K562 (cell line): Measurements from ENCODE around the gene FEM1B. TPM values are rescaled to one million over a fixed set of nuclear protein-coding genes. Genes with fewer than 3 reads are reported as not detected.
"Not testable (repeated sequence)": the region's sequence is repeated elsewhere in the genome, so short reads cannot be mapped to it uniquely, and the experiment has no call there.

Experiments used
- ATAC-seq: fragments of 200-7000 bp; cut with Tn5 transposase; 3 replicates; pipeline ENCODE4 v1.9.1; 2020; ENCODE audit warnings: moderate library complexity
- BruUV-seq: library from RNA; stranded (reverse); fragments of 400-500 nt; replicated peaks from 2 replicates; lab custom pipeline; 2021; lab: Mats Ljungman, UMichigan
- CTCF ChIA-PET: fragments of 300-600 bp; formaldehyde crosslinking; extraction: SDS; loops from one replicate; lab custom pipeline; 2021; ENCODE audit warnings: low intra/inter-chr PET ratio; lab: Yijun Ruan, JAX
- POLR2A ChIA-PET: fragments of 300-600, 350-650 bp; sonication (Branson Sonifier 250); formaldehyde crosslinking; extraction: SDS; loops from one replicate; lab custom pipeline; 2021; ENCODE audit warnings: antibody characterized with exemption, inconsistent platforms; lab: Yijun Ruan, JAX
- DNase-seq, 4 experiments: peaks; one replicate each; pipeline versions ENCODE4 v3.0.0 to v3.0.0-alpha.2; 2011 to 2018; ENCODE audit warnings: low spot score in 3 of 4, mixed read lengths in 3 of 4; ENCODE audit errors: extremely low read depth in 1 of 4
- FAIRE-seq: peaks from 2 replicates; lab custom pipeline; 2011; peaks lifted over from hg19 to GRCh38; lab: Jason Lieb, UNC
- H2AFZ ChIP-seq: 2 replicates; pipeline ENCODE4 v1.6.0; 2011; ENCODE audit warnings: low read depth, low read length, control low read depth, inconsistent platforms
- H3K27ac ChIP-seq: fragments of 200-600 bp; 3 replicates; pipeline ENCODE4 v1.8.0; 2011; ENCODE audit warnings: low read depth, mild to moderate bottlenecking, control low read depth, inconsistent platforms, low read length, moderate library complexity, mixed read lengths; ENCODE audit errors: extremely low read depth
- H3K27me3 ChIP-seq, 2 experiments: fragments of 300-600 bp in 1 of 2; 2 replicates in 1 of 2; 3 replicates in 1 of 2; pipeline versions ENCODE4 v1.6.0 to v1.8.0; 2011; ENCODE audit warnings: inconsistent platforms in 2 of 2, low read length in 2 of 2, mild to moderate bottlenecking in 1 of 2, mixed read lengths in 1 of 2, moderate library complexity in 1 of 2; ENCODE audit not compliant: control insufficient read depth in 2 of 2, insufficient read depth in 2 of 2
- H3K36me3 ChIP-seq: fragments of 300-600 bp; 3 replicates; pipeline ENCODE4 v1.8.0; 2011; ENCODE audit warnings: mild to moderate bottlenecking, low read length, inconsistent platforms; ENCODE audit not compliant: control insufficient read depth, insufficient read depth
- H3K4me1 ChIP-seq, 2 experiments: fragments of 200-600 bp in 1 of 2; replicated peaks in 1 of 2; 2 replicates in 1 of 2; 3 replicates in 1 of 2; pipeline versions ENCODE4 v1.5.1 to v1.8.0; 2011; ENCODE audit warnings: inconsistent platforms in 2 of 2, low read length in 2 of 2, mild to moderate bottlenecking in 1 of 2, mixed read lengths in 1 of 2, moderate library complexity in 1 of 2; ENCODE audit not compliant: control insufficient read depth in 2 of 2, insufficient read depth in 2 of 2
- H3K4me2 ChIP-seq: 2 replicates; pipeline ENCODE4 v1.6.1; 2011; ENCODE audit warnings: low read length, control low read depth, inconsistent platforms, mixed read lengths; ENCODE audit not compliant: insufficient read depth
- H3K4me3 ChIP-seq: fragments of 200-600 bp; sonication (generic), shearing (Covaris generic); 2 replicates; pipeline ENCODE4 v1.5.1; 2016; ENCODE audit warnings: control low read depth, inconsistent platforms
- H3K79me2 ChIP-seq: fragments of 200-600 bp; 3 replicates; pipeline ENCODE4 v1.8.0; 2011; ENCODE audit warnings: low read length, inconsistent platforms; ENCODE audit not compliant: control insufficient read depth, insufficient read depth
- H3K9ac ChIP-seq, 2 experiments: 2 replicates each; pipeline versions ENCODE4 v1.6.0 to v1.6.1; 2011; ENCODE audit warnings: low read depth in 2 of 2, low read length in 2 of 2, control low read depth in 1 of 2, inconsistent platforms in 1 of 2, mild to moderate bottlenecking in 1 of 2, mixed read lengths in 1 of 2; ENCODE audit not compliant: insufficient read depth in 1 of 2
- H3K9me1 ChIP-seq: one replicate; pipeline ENCODE4 v1.6.0; 2011; ENCODE audit warnings: inconsistent platforms, mild to moderate bottlenecking, low read length, moderate library complexity; ENCODE audit not compliant: control insufficient read depth, insufficient read depth
- H3K9me3 ChIP-seq: replicated peaks from 2 replicates; pipeline ENCODE4 v1.5.1; 2011; ENCODE audit warnings: low read depth, low read length, inconsistent platforms; ENCODE audit not compliant: control insufficient read depth, insufficient read depth
- H4K20me1 ChIP-seq: replicated peaks from 2 replicates; pipeline ENCODE4 v1.6.1; 2011; ENCODE audit warnings: low read length, inconsistent platforms, mixed read lengths; ENCODE audit not compliant: control insufficient read depth, insufficient read depth
- ATF1 ChIP-seq, 2 experiments: fragments of 450-650 bp in 1 of 2; IDR thresholded peaks; 2 replicates each; pipeline ENCODE4 v1.6.1; 2016; ENCODE audit warnings: missing compliant biosample characterization in 1 of 2, missing genetic modification characterization in 1 of 2
- C11orf30 ChIP-seq: fragments of 450-650 bp; IDR thresholded peaks from 2 replicates; pipeline ENCODE4 v1.6.1; 2016; ENCODE audit warnings: low read depth, mild to moderate bottlenecking
- EWSR1 ChIP-seq: fragments of 450-650 bp; IDR thresholded peaks from 2 replicates; pipeline ENCODE4 v1.6.1; 2018; ENCODE audit warnings: borderline replicate concordance, mild to moderate bottlenecking, low read depth, moderate library complexity; ENCODE audit not compliant: partially characterized antibody
- FOXP1 ChIP-seq: sonication (generic); formaldehyde crosslinking; IDR thresholded peaks from 2 replicates; pipeline ENCODE4 v1.8.0; 2022; ENCODE audit warnings: mild to moderate bottlenecking, missing genetic modification reagents
- NFE2 ChIP-seq: IDR thresholded peaks from 2 replicates; pipeline ENCODE4 v1.6.1; 2014; ENCODE audit warnings: antibody characterized with exemption, low read depth
- RAD51 ChIP-seq: fragments of 450-650 bp; IDR thresholded peaks from 2 replicates; pipeline ENCODE4 v1.7.1; 2016; ENCODE audit warnings: low read depth, mild to moderate bottlenecking, borderline replicate concordance
- SRSF9 ChIP-seq: fragments of 200-400 bp; formaldehyde crosslinking; IDR thresholded peaks from 2 replicates; pipeline ENCODE4 v1.6.1; 2017; ENCODE audit warnings: low read depth, low read length, borderline replicate concordance
- U2AF2 ChIP-seq: fragments of 200-400 bp; formaldehyde crosslinking; optimal IDR thresholded peaks from 2 replicates; pipeline ENCODE3; 2017; ENCODE audit warnings: low read depth, mild to moderate bottlenecking, low read length
- WGBS: fragments of 100-300 bp; shearing (Covaris generic); methylation state at CpG from one replicate; pipeline ENCODE4 v1.1.6; 2016; ENCODE audit warnings: low coverage, mixed read lengths; ENCODE audit not compliant: insufficient coverage; ENCODE audit errors: missing lambda C conversion rate; 5-methylcytosine and 5-hydroxymethylcytosine counted together
- in situ Hi-C: fragments of 300-500 bp; cut with MboI; formaldehyde crosslinking; loops from 4 replicates; pipeline ENCODE4 v1.15.0; 2018; ENCODE audit warnings: inconsistent platforms, mixed read lengths
- intact Hi-C: fragments of 100-400 bp; cut with micrococcal nuclease; formaldehyde crosslinking; loops from 2 replicates; pipeline ENCODE4 v1.14.2; 2022
- polyA plus RNA-seq, 8 experiments: library from polyadenylated mRNA; depleted of rRNA in 4 of 8; stranded (reverse) in 5 of 8; unstranded in 3 of 8; fragments of >200 nt; fragmentation: Nextera tagmentation in 2 of 8; fragmentation: Illumina TruSeq in 1 of 8; extraction: Ambion mirVana in 2 of 8; extraction: Trizol in 1 of 8; gene quantifications; 2 replicates each; pipeline versions ENCODE4 v1.2.1 to v1.2.3, GENCODE V29; 2011 to 2014; ENCODE audit warnings: inconsistent platforms in 1 of 8, missing spikeins in 1 of 8
- total RNA-seq, 7 experiments: library from RNA; depleted of rRNA in 6 of 7; stranded (reverse); fragments of >200 nt in 6 of 7; fragmentation: Illumina TruSeq in 2 of 7; extraction: Trizol in 2 of 7; gene quantifications; 2 replicates each; pipeline versions ENCODE4 v1.2.1 to v1.2.3, GENCODE V29; 2011 to 2021; ENCODE audit warnings: low replicate concordance in 1 of 7
- TF ChIP-seq, protein P1 (sequence below): sonication (generic); formaldehyde crosslinking; IDR thresholded peaks from 2 replicates; pipeline ENCODE4 v1.8.1; 2023; ENCODE audit warnings: mild to moderate bottlenecking, missing genetic modification reagents, moderate library complexity
- TF ChIP-seq, protein P2 (sequence below): sonication (generic); formaldehyde crosslinking; IDR thresholded peaks from 2 replicates; pipeline ENCODE4 v1.8.0; 2022; ENCODE audit warnings: missing genetic modification reagents, mild to moderate bottlenecking, moderate library complexity, borderline replicate concordance

Gene FEM1B
- total and polyA plus RNA-seq, 9 of the 15 experiments (the other 6 are each of a cell fraction or from before 2014, with no cell fraction given), result 5.9 to 61.6 (median 20.1) TPM

DNA sequence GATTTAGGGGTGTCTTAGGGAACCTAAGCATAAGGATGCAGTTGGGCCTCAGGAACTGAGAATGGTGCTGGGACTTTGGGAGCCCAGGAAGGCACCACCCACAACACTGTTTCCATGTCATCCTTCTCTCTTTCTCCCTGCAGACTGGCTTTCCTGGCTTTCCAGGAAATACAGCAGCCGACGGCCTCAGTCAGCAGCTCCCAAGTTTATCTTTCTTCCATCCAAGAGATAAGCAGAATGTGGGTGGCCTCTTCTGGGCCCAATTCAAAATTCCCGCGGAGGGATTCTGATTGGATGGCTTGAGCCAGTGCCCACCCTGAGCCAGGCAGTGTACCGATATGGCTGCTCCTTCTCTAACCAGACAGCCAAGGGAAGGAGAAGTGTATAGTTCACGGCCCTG lies 43.5 kb upstream of the FEM1B start (continued):
- TF ChIP-seq ATF1 (CRISPR knock-in tag; IDR thresholded peaks at IDR 0.05) (no peak), ATF1 (tag; IDR thresholded peaks at IDR 0.05) (no peak)
- TF ChIP-seq, all 486 proteins: peak for 6

DNA sequence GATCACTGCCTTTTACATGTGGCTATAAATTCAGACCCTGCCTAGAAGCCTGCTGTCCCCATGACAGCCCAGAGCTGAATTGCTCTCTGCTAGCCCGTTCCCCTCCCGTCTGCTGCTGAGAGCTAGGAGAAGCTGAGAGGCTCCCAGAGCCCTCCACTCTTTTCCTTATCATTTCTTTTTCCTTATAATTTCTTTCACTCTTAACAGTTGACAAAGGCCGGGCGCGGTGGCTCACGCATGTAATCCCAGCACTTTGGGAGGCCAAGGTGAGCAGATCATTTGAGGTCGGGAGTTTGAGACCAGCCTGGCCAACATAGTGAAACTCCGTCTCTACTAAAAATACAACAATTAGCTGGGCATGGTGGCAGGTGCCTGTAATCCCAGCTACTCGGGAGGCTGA lies 43.0 kb upstream of the FEM1B start:
- POLR2A ChIA-PET, result interaction anchor here (2.2 kb wide), 1 partner anchor 19 kb away, joined by 8 read pairs; no protein-coding TSS in a partner anchor
- H3K4me3 ChIP-seq, H3K27me3 ChIP-seq, intact Hi-C loops, H3K36me3 ChIP-seq, DNase-seq, ATAC-seq, H4K20me1 ChIP-seq, H3K9me1 ChIP-seq, H3K9me3 ChIP-seq, FAIRE-seq, in situ Hi-C loops, H3K79me2 ChIP-seq, BruUV-seq, H3K27ac ChIP-seq: not testable (repeated sequence)
- CTCF ChIA-PET, result interaction anchor here (0.6 kb wide), 1 partner anchor 641 kb away, joined by 3 read pairs; no protein-coding TSS in a partner anchor
- peak overlapping the region; percentile 57 for H3K4me2 ChIP-seq
- WGBS, result 73% methylated on average over 9 of the region's 9 CpGs
- H3K4me1 ChIP-seq, result peaks cover 20 to 24% of the 10 kb centered on the region in 2 experiments
- 0 out of 4 replicates have a peak overlapping the region, but pooled peaks have one; percentile 1 for H3K9ac ChIP-seq
- H2AFZ ChIP-seq, result peak overlapping the region; percentile 71

DNA sequence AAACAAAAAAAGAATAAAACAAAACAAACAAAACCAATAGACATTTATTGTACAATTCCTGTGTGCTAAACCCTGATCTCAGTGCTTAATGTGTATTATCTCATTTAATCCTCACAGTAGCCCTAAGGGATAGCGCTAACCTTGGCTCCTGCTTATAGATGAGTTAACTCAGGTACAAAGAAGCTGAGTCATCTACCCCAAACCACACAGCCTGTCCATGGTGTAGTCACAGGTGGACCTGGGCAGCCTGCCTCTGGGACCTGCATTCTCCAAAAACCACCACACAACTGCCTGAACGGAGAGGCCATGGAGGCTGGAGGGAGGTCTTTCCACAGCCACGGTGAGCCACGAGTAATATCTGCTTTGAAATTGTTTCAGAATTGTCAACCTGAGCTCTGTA lies 42.5 kb upstream of the FEM1B start:
- Histone ChIP-seq H3K4me3 (no peak overlapping the region), H3K79me2 (no peaks in the 10 kb centered on the region), H3K9me3 (no peaks in the 10 kb centered on the region), H4K20me1 (no peaks in the 10 kb centered on the region), H3K27me3 (no peaks in the 10 kb centered on the region), H3K27ac (no peak overlapping the region), H3K36me3 (no peaks in the 10 kb centered on the region), H3K9me1 (no peaks in the 10 kb centered on the region), H3K9ac (0 out of 4 replicates have a peak overlapping the region, but pooled peaks of 1 of the 2 experiments have one; percentile 18), H2AFZ (peak overlapping the region; percentile 44), H3K4me1 (peaks cover 18 to 20% of the 10 kb centered on the region in 2 experiments), H3K4me2 (no peak overlapping the region)
- FAIRE-seq, result no peak
- no TSS peak for BruUV-seq
- ATAC-seq, result peak; percentile 31; the same call in 1 of the 3 replicates
- no peak for DNase-seq
- ChIA-PET CTCF (interaction anchor here (0.6 kb wide), 1 partner anchor 641 kb away, joined by 3 read pairs; no protein-coding TSS in a partner anchor), POLR2A (interaction anchor here (2.2 kb wide), 1 partner anchor 18 kb away, joined by 8 read pairs; no protein-coding TSS in a partner anchor)
- 47% methylated on average over 4 of the region's 4 CpGs for WGBS
- in situ Hi-C loops (no loop called here), intact Hi-C loops (no loop called here)
- TF ChIP-seq SRSF9 (no peak), RAD51 (no peak), C11orf30 (peak; percentile 47; the same call in 1 of the 2 replicates), U2AF2 (no peak), NFE2 (peak; percentile 71), FOXP1 (no peak), EWSR1 (no peak)
- TF ChIP-seq, protein P1, sequence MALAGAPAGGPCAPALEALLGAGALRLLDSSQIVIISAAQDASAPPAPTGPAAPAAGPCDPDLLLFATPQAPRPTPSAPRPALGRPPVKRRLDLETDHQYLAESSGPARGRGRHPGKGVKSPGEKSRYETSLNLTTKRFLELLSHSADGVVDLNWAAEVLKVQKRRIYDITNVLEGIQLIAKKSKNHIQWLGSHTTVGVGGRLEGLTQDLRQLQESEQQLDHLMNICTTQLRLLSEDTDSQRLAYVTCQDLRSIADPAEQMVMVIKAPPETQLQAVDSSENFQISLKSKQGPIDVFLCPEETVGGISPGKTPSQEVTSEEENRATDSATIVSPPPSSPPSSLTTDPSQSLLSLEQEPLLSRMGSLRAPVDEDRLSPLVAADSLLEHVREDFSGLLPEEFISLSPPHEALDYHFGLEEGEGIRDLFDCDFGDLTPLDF, result no peak
- TF ChIP-seq, protein P2, sequence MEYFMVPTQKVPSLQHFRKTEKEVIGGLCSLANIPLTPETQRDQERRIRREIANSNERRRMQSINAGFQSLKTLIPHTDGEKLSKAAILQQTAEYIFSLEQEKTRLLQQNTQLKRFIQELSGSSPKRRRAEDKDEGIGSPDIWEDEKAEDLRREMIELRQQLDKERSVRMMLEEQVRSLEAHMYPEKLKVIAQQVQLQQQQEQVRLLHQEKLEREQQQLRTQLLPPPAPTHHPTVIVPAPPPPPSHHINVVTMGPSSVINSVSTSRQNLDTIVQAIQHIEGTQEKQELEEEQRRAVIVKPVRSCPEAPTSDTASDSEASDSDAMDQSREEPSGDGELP (CRISPR knock-in tag), result no peak
